Mucosa of stomach (tissue), 1 donor: Measurements from ENCODE around the gene NLRP6.
"Not testable (repeated sequence)": the region's sequence is repeated elsewhere in the genome, so short reads cannot be mapped to it uniquely, and the experiment has no call there.

Source experiments
- H3K27me3 ChIP-seq: one replicate; pipeline ENCODE4 v1.7.0; 2013; ENCODE audit warnings: mild to moderate bottlenecking, low read length; ENCODE audit not compliant: control insufficient read depth, insufficient read depth
- H3K36me3 ChIP-seq: one replicate; pipeline ENCODE4 v1.7.0; 2013; ENCODE audit warnings: low read length; ENCODE audit not compliant: control insufficient read depth, insufficient read depth
- H3K4me1 ChIP-seq: one replicate; pipeline ENCODE4 v1.7.0; 2013; ENCODE audit warnings: mild to moderate bottlenecking, low read length; ENCODE audit not compliant: control insufficient read depth, insufficient read depth
- H3K4me3 ChIP-seq: one replicate; pipeline ENCODE4 v1.7.0; 2013; ENCODE audit warnings: low read length
- H3K9ac ChIP-seq: one replicate; pipeline ENCODE4 v1.7.0; 2013; ENCODE audit warnings: mild to moderate bottlenecking, low read length, moderate library complexity
- H3K9me3 ChIP-seq: one replicate; pipeline ENCODE4 v1.7.0; 2013; ENCODE audit warnings: mild to moderate bottlenecking, low read length, moderate library complexity; ENCODE audit not compliant: control insufficient read depth
- donor health status: Pancreatic carcinoma.

Gene NLRP6

DNA sequence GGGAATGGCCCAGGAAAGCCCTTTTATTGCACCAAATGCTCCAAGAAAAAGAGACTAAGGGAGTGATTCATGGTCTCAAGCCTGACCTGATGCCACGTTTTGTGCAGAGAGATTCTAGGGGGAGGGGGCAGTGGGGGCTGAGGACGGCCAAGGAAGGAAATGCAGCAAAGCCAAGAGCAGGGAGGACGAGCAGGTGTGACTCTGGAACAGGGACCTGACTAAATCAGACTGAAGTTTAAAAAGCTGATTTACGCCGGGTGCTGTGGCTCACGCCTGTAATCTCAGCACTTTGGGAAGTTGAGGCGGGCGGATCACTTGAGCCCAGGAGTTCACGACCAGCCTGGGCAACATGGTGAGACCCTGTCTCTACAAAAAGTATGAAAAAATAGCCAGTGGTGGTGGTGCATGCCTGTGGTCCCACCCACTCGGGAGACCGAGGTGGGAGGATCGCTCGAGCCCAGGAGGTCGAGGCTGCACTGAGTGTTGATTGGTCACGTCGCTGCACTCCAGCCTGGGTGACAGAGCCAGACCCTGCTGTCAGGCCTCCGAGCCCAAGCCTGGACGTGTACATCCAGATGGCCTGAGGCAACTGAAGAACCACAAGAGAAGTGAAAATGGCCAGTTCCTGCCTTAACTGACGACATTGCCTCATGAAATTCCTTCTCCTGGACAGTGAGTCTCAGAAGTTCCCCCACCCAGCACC is 53.3 kb downstream of the NLRP6 start:
- no peaks in the 10 kb centered on the region for H3K9me3 ChIP-seq
- no peak overlapping the region for H3K4me3 ChIP-seq
- H3K4me1 ChIP-seq = peaks cover 20% of the 10 kb centered on the region
- peaks cover 4% of the 10 kb centered on the region for H3K27me3 ChIP-seq
- H3K9ac ChIP-seq = no peak overlapping the region
- no peaks in the 10 kb centered on the region for H3K36me3 ChIP-seq

DNA sequence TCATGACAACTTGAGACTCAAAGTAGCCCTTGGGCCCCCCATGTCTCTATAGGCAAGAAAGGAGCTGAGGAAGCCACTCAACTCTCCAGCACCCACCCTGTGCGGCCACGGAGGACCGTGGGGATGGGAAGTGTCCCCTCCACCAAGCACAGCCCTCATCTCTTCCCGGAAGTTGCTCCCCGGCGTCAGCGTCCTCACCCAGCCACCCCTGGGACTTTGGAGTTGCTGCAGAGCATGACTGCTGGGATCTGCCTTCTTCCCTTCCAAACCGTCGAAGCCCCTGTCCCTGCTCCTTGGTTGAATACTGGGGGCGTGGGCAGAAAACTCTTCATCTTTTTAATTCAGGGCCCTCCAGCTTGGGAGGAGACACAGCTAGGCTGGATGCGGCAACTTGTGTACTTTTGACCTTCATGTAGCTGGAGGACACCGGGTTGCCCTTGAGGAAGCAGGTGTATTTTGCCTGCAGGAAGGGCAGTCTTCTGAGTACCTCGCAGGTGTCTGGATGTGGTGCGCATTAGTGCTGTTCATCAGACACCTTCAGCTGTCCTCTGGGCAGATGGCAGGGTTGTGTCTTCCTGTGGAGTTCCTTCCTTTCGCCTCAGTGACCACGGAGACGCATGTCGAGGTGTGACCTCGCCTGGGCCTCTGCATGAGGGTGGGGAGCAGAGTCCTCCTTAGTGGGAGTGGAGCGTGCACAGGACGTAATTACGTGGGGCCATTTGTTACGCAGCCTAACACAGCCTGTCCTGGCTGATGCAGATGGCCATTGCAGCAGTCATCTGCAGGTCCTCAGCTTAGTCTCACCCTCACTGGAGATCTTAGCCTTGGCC is 54.7 kb downstream of the NLRP6 start:
- no peak overlapping the region for H3K4me3 ChIP-seq
- no peak overlapping the region for H3K9ac ChIP-seq
- no peaks in the 10 kb centered on the region for H3K36me3 ChIP-seq
- peaks cover 12% of the 10 kb centered on the region for H3K4me1 ChIP-seq
- H3K9me3 ChIP-seq = no peaks in the 10 kb centered on the region
- peaks cover 4% of the 10 kb centered on the region for H3K27me3 ChIP-seq

DNA sequence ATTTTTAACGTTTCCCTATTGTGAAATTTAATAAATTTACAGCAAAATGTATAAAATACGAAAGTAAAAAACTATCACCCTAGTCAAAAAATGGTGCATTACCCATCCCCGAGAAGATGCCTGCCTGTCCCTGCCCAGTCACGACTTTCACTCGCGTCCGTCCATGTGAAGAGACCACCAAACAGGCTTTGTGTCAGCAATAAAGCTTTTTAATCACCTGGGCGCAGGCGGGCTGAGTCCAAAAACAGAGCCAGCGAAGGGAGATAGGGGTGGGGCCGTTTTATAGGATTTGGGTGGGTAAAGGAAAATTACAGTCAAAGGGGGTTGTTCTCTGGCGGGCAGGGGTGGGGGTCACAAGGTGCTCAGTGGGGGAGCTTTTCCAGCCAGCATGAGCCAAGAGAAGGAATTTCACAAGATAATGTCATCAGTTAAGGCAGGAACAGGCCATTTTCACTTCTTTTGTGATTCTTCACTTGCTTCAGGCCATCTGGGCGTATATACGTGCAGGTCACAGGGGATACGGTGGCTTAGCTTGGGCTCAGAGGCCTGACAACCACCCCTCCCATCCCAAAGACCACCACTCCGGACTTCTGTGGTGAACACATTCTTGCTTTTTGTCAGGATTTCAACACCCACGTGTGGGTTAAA is 55.5 kb downstream of the NLRP6 start:
- peaks cover 12% of the 10 kb centered on the region for H3K4me1 ChIP-seq
- not testable (repeated sequence) for H3K9ac ChIP-seq, H3K27me3 ChIP-seq, H3K4me3 ChIP-seq, H3K36me3 ChIP-seq, H3K9me3 ChIP-seq

DNA sequence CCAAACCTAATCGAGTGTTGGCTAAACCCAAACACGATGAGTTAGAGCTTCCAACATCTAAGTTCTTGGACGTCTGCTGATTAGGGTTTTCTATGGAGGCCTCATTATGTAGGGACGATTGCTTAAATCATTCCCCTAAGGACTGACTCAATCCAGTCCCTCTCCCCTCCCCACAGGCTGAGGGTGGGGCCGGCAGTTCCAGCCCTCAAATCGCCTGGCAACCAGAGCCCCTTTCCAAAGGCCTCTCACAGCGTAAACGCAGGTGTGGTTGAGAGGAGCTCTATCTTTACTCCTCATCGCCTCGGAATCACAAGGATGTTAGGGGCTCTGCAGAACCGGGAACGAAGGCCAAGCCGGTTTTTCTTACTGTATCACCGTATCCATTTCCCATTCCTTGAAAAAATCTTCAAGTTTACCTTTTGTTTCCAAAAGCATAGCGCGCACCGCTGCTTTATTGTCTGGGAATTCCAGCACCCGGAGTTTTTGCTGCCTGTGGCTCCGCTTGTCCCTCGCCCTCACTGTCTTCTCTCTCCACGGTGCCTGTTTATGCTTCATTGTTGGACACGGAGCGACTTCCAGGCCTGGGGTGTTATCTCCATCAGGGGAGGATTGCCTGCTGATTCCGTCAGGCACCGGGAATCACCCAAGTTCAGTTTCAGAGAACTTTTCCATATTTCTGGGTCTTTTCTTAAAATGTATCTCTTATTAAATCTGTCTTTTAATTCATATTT is 56.2 kb downstream of the NLRP6 start:
- Histone ChIP-seq H3K27me3 (peaks cover 4% of the 10 kb centered on the region), H3K4me3 (no peak overlapping the region), H3K36me3 (no peaks in the 10 kb centered on the region), H3K9me3 (no peaks in the 10 kb centered on the region), H3K9ac (no peak overlapping the region), H3K4me1 (peaks cover 12% of the 10 kb centered on the region)
